CD4-positive, CD25-positive, alpha-beta regulatory T cell (primary cell): ENCODE measurements around the gene EMC8. TPM values are rescaled to one million over a fixed set of nuclear protein-coding genes. Genes with fewer than 3 reads are reported as not detected.
A peak's percentile ranks its signal among the peaks of the same experiment; 100 is the strongest.

Source experiments
- ATAC-seq, 2 donors: fragments of 150-1000 bp; cut with Tn5 transposase; one replicate each; pipeline ENCODE4 v1.10.0; 2021; ENCODE audit warnings: low read depth in 2 of 2, moderate number of reproducible peaks in 2 of 2, moderate library complexity in 1 of 2
- DNase-seq, 3 donors: peaks; one replicate each; pipeline versions ENCODE4 v3.0.0 to v3.0.0-alpha.2; 2012 to 2022; ENCODE audit warnings: mixed read lengths in 1 of 3
- H3K27ac ChIP-seq: one replicate; pipeline ENCODE4 v1.7.0; 2013; ENCODE audit warnings: mild to moderate bottlenecking, low read length; ENCODE audit not compliant: insufficient read depth, poor library complexity, severe bottlenecking
- H3K27me3 ChIP-seq: one replicate; pipeline ENCODE4 v1.7.0; 2013; ENCODE audit warnings: low read length; ENCODE audit not compliant: control insufficient read depth, insufficient read depth
- H3K36me3 ChIP-seq: one replicate; pipeline ENCODE4 v1.7.0; 2013; ENCODE audit warnings: mild to moderate bottlenecking, low read length, moderate library complexity; ENCODE audit not compliant: control insufficient read depth, insufficient read depth
- H3K4me1 ChIP-seq: 2 replicates; pipeline ENCODE4 v1.7.0; 2013; ENCODE audit warnings: mild to moderate bottlenecking, low read length; ENCODE audit not compliant: insufficient read depth, control insufficient read depth, poor library complexity, severe bottlenecking
- H3K4me3 ChIP-seq: one replicate; pipeline ENCODE4 v1.7.0; 2013; ENCODE audit warnings: low read depth, mild to moderate bottlenecking, low read length, moderate library complexity
- H3K9me3 ChIP-seq, 2 experiments: 1 replicate in 1 of 2; 2 replicates in 1 of 2; pipeline ENCODE4 v1.7.0; 2013; ENCODE audit warnings: low read length in 2 of 2, mild to moderate bottlenecking in 1 of 2, moderate library complexity in 1 of 2; ENCODE audit not compliant: control insufficient read depth in 2 of 2
- H3K27ac Mint-ChIP-seq, 3 donors: one replicate each; pipeline ENCODE4 v1.8.0; 2020 to 2022; ENCODE audit warnings: mild to moderate bottlenecking in 3 of 3, mixed read lengths in 3 of 3, moderate library complexity in 2 of 3
- H3K27me3 Mint-ChIP-seq: one replicate; pipeline ENCODE4 v1.8.0; 2022; ENCODE audit warnings: mild to moderate bottlenecking, mixed read lengths
- H3K36me3 Mint-ChIP-seq: one replicate; pipeline ENCODE4 v1.8.0; 2020; ENCODE audit warnings: mixed read lengths
- H3K4me1 Mint-ChIP-seq, 4 donors: one replicate each; pipeline ENCODE4 v1.8.0; 2020 to 2022; ENCODE audit warnings: mixed read lengths in 4 of 4, mild to moderate bottlenecking in 1 of 4
- H3K4me3 Mint-ChIP-seq, 4 donors: one replicate each; pipeline ENCODE4 v1.8.0; 2020 to 2022; ENCODE audit warnings: mild to moderate bottlenecking in 4 of 4, mixed read lengths in 4 of 4, moderate library complexity in 3 of 4
- H3K9me3 Mint-ChIP-seq, 7 donors: one replicate each; pipeline ENCODE4 v1.8.0; 2020 to 2022; ENCODE audit warnings: mixed read lengths in 7 of 7, mild to moderate bottlenecking in 3 of 7, moderate library complexity in 2 of 7
- polyA plus RNA-seq, 4 donors: library from polyadenylated mRNA; unstranded; fragments of 300-500 nt; fragmentation: Illumina TruSeq; gene quantifications; one replicate each; pipeline ENCODE4 v1.2.3, GENCODE V29; 2021
- total RNA-seq: library from RNA; stranded (reverse); gene quantifications from one replicate; pipeline ENCODE4 v1.2.3, GENCODE V29; 2022

The EMC8 gene
- total and polyA plus RNA-seq, 5 donors from 2014 or later: 23.7 to 36.9 (median 28.8) TPM

DNA sequence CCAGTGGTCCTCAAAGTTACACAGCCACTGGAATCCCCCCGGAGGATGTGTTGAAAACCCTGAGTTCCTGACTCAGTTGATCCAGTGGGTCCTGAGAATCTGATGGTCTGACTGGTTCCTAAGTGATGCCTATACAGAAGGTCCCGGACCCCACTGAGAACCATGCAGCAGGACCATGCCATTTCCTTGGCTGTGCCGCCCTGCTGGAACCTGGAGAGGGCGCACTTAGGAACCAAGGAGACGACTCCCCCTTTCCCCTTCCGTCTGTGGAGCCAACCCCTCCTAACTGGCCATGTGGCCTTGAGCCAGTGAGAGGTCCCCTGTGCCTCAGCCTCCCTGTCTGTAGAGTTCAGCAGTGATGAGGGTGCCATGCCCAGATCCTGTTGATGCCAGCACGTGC is 70.5 kb downstream of the EMC8 start:
- peaks cover 14% of the 10 kb centered on the region for H3K36me3 Mint-ChIP-seq
- DNase-seq: no peak
- no peak overlapping the region for H3K27ac ChIP-seq
- no peak overlapping the region for H3K4me3 ChIP-seq
- H3K9me3 Mint-ChIP-seq: no peaks in the 10 kb centered on the region
- no peak overlapping the region for H3K4me3 Mint-ChIP-seq
- peaks cover 0 to 31% (median 5%) of the 10 kb centered on the region in 4 donors for H3K4me1 Mint-ChIP-seq
- H3K27me3 ChIP-seq: no peaks in the 10 kb centered on the region
- peaks cover 4% of the 10 kb centered on the region for H3K4me1 ChIP-seq
- peak overlapping the region in 1 of 3 donors; percentile 23 for H3K27ac Mint-ChIP-seq
- H3K36me3 ChIP-seq: no peaks in the 10 kb centered on the region
- H3K9me3 ChIP-seq: no peaks in the 10 kb centered on the region
- H3K27me3 Mint-ChIP-seq: no peaks in the 10 kb centered on the region
- no peak for ATAC-seq

Other genes with a start within 250 kb of the EMC8 start
- gene GSE1, start 186.2 kb downstream of the EMC8 start, total RNA-seq: 17.1 TPM
- gene GSE1, start 186.2 kb downstream of the EMC8 start, polyA plus RNA-seq: under 1 TPM; 0.38 to 0.80 (median 0.48) TPM
- 2.9 TPM for gene GINS2, start 110.6 kb downstream of the EMC8 start, total RNA-seq
- gene GINS2, start 110.6 kb downstream of the EMC8 start, polyA plus RNA-seq: 1 to 10 TPM; 3.4 to 5.1 (median 4.3) TPM
- gene C16orf74, start 48.4 kb downstream of the EMC8 start, total RNA-seq: 5.5 TPM
- 10 to 100 TPM; 23.9 to 41.6 (median 28.4) TPM for gene C16orf74, start 48.4 kb downstream of the EMC8 start, polyA plus RNA-seq
- gene COX4I1, start 151 bp upstream of the EMC8 start, total RNA-seq: 476 TPM
- gene COX4I1, start 151 bp upstream of the EMC8 start, polyA plus RNA-seq: 1,000 to 10,000 TPM; 1,107 to 1,194 (median 1,127) TPM
- 3.8 TPM for gene IRF8, start 99.6 kb upstream of the EMC8 start, total RNA-seq
- 1 to 10 TPM in 3 of 4 donors, under 1 TPM in 1; 0.78 to 4.4 (median 2.5) TPM for gene IRF8, start 99.6 kb upstream of the EMC8 start, polyA plus RNA-seq